ENCODE results near the gene NME4.
"Not testable (repeated sequence)": the region's sequence is repeated elsewhere in the genome, so short reads cannot be mapped to it uniquely, and the experiment has no call there.

The NME4 gene

GRCh38 chr16:378113-378820, 18.7 kb upstream of the NME4 start:
- DNase-seq, result not testable (repeated sequence)

- no peak for DNase-seq
These were observed 18.2 kb upstream of the NME4 start for GRCh38 chr16:378821-379182.

GRCh38 chr16:379183-379960, 17.6 kb upstream of the NME4 start:
- peak; percentile 96 for DNase-seq

GRCh38 chr16:379961-380761, 16.8 kb upstream of the NME4 start:
- no peak for DNase-seq

GRCh38 chr16:380762-381011, 16.3 kb upstream of the NME4 start:
- no peak for DNase-seq

GRCh38 chr16:381012-381788, 15.8 kb upstream of the NME4 start:
- no peak for DNase-seq

- no peak for DNase-seq
These were observed 14.9 kb upstream of the NME4 start, which contains the start of gene PGAP6 for GRCh38 chr16:381789-382717. Gene PGAP6 (minus strand): TSS chr16:381978. CDS start chr16:381821, 157 bp downstream.

GRCh38 chr16:383326-384051, 13.5 kb upstream of the NME4 start:
- peak; percentile 92 for DNase-seq

GRCh38 chr16:386641-387156, 10.3 kb upstream of the NME4 start:
- DNase-seq, result peak; percentile 83

GRCh38 chr16:387761-388666, 9.0 kb upstream of the NME4 start:
- DNase-seq, result not testable (repeated sequence)

- no peak for DNase-seq
These were observed 7.6 kb upstream of the NME4 start for GRCh38 chr16:389352-389751.

- DNase-seq, result peak; percentile 87
These were observed 5.1 kb upstream of the NME4 start for GRCh38 chr16:391885-392335.

GRCh38 chr16:392450-393030, 4.5 kb upstream of the NME4 start:
- DNase-seq, result no peak

- DNase-seq, result no peak
These were observed 800 bp upstream of the NME4 start for GRCh38 chr16:396199-396598.

- peak; percentile 72 for DNase-seq
These were observed 394 bp upstream of the NME4 start for GRCh38 chr16:396605-397004.

GRCh38 chr16:397736-398332, 835 bp downstream of the NME4 start:
- DNase-seq, result peak; percentile 92

- peak; percentile 55 for DNase-seq
These were observed 1.8 kb downstream of the NME4 start for GRCh38 chr16:398561-399339.
